ENCODE measurements around the gene ZNF8.
A peak's percentile ranks its signal among the peaks of the same experiment; 100 is the strongest.

Gene ZNF8

GRCh38 chr19:58268344-58268743, 10.4 kb upstream of the ZNF8 start:
- no peaks in the 10 kb centered on the region for H3K27me3 ChIP-seq
- H3K9me3 ChIP-seq: peaks cover 34 to 100% (median 99%) of the 10 kb centered on the region in 3 donors
- H3K36me3 ChIP-seq: peaks cover 90 to 95% (median 94%) of the 10 kb centered on the region in 3 donors
- H3K27ac ChIP-seq: no peak overlapping the region
- no peaks in the 10 kb centered on the region for H3K4me1 ChIP-seq
- no peak for DNase-seq
- intact Hi-C loops (cut with DNase I; ENCODE audit: low total_unique reads): no loop called here
- no peak for TF ChIP-seq CTCF (IDR thresholded peaks at IDR 0.05)
- H3K4me3 ChIP-seq: no peak overlapping the region

- peaks cover 0 to 14% (median 3%) of the 10 kb centered on the region in 4 donors for H3K4me1 ChIP-seq
- H3K4me3 ChIP-seq: no peak overlapping the region
- peaks cover 56 to 74% (median 70%) of the 10 kb centered on the region in 3 donors for H3K36me3 ChIP-seq
- no peak overlapping the region for H3K27ac ChIP-seq
- H3K9me3 ChIP-seq: peaks cover 10 to 79% (median 59%) of the 10 kb centered on the region in 3 donors
- no peak for DNase-seq
- intact Hi-C loops (cut with DNase I; ENCODE audit: low total_unique reads): loop anchor here (10.0 kb wide), 1 partner anchor 90 kb away; the partner anchor contains the start of gene ZNF274
- no peak for TF ChIP-seq CTCF (IDR thresholded peaks at IDR 0.05)
- H3K27me3 ChIP-seq: no peaks in the 10 kb centered on the region
These were observed 4.0 kb upstream of the ZNF8 start for GRCh38 chr19:58274771-58275201.

- peaks cover 0 to 22% (median 8%) of the 10 kb centered on the region in 4 donors for H3K4me1 ChIP-seq
- peaks cover 51 to 66% (median 62%) of the 10 kb centered on the region in 3 donors for H3K36me3 ChIP-seq
- H3K27me3 ChIP-seq: no peaks in the 10 kb centered on the region
- peaks cover 7 to 71% (median 51%) of the 10 kb centered on the region in 3 donors for H3K9me3 ChIP-seq
- TF ChIP-seq CTCF (IDR thresholded peaks at IDR 0.05): no peak
- no peak for DNase-seq
- intact Hi-C loops (cut with DNase I; ENCODE audit: low total_unique reads): loop anchor here (10.0 kb wide), 1 partner anchor 91 kb away; the partner anchor contains the start of gene ZNF274
- no peak overlapping the region for H3K4me3 ChIP-seq
- H3K27ac ChIP-seq: no peak overlapping the region
These were observed 3.2 kb upstream of the ZNF8 start for GRCh38 chr19:58275564-58275963.

GRCh38 chr19:58277197-58277596, 1.6 kb upstream of the ZNF8 start:
- no peak overlapping the region for H3K27ac ChIP-seq
- DNase-seq: no peak
- intact Hi-C loops (cut with DNase I; ENCODE audit: low total_unique reads): loop anchor here (10.0 kb wide), 1 partner anchor 92 kb away; the partner anchor contains the start of gene ZNF274
- H3K36me3 ChIP-seq: peaks cover 35 to 59% (median 46%) of the 10 kb centered on the region in 3 donors
- peaks cover 5 to 55% (median 36%) of the 10 kb centered on the region in 3 donors for H3K9me3 ChIP-seq
- no peak overlapping the region for H3K4me3 ChIP-seq
- H3K4me1 ChIP-seq: peaks cover 0 to 29% (median 8%) of the 10 kb centered on the region in 4 donors
- TF ChIP-seq CTCF (IDR thresholded peaks at IDR 0.05): no peak
- H3K27me3 ChIP-seq: no peaks in the 10 kb centered on the region

GRCh38 chr19:58277748-58278540, 811 bp upstream of the ZNF8 start:
- Histone ChIP-seq H3K36me3 (peaks cover 28 to 53% (median 42%) of the 10 kb centered on the region in 3 donors), H3K27me3 (no peaks in the 10 kb centered on the region), H3K4me1 (peaks cover 0 to 29% (median 8%) of the 10 kb centered on the region in 4 donors), H3K9me3 (peaks cover 5 to 47% (median 28%) of the 10 kb centered on the region in 3 donors), H3K27ac (peak overlapping the region; percentile 86 to 90), H3K4me3 (peak overlapping the region; percentile 77 to 95)
- intact Hi-C loops (cut with DNase I; ENCODE audit: low total_unique reads): loop anchor here (2.0 to 10.0 kb wide), 2 partner anchors 27 to 93 kb away; partner anchors contain the start of genes ERVK3-1 and ZNF274
- no peak for DNase-seq
- no peak for TF ChIP-seq CTCF (IDR thresholded peaks at IDR 0.05)
